Fibroblast of villous mesenchyme (primary cell): ENCODE results near the gene XRCC5. TPM values are rescaled to one million over a fixed set of nuclear protein-coding genes. Genes with fewer than 3 reads are reported as not detected.
A peak's percentile ranks its signal among the peaks of the same experiment; 100 is the strongest.

Experiments
- DNase-seq: peaks from one replicate; pipeline ENCODE4 v3.0.0-alpha.2; 2010; ENCODE audit warnings: low read depth
- H3K4me3 ChIP-seq: 2 replicates; pipeline ENCODE4 v1.5.1; 2011; ENCODE audit warnings: low read depth, mild to moderate bottlenecking, low read length
- CTCF ChIP-seq: IDR thresholded peaks from 2 replicates; pipeline ENCODE4 v1.5.1; 2012; ENCODE audit warnings: low read depth, mild to moderate bottlenecking, low read length; ENCODE audit not compliant: insufficient read depth
- total RNA-seq: library from RNA; depleted of rRNA; stranded (reverse); fragments of >200 nt; gene quantifications from 2 replicates; pipeline ENCODE4 v1.2.3, GENCODE V29; 2012

The XRCC5 gene
- total RNA-seq, 1 donor, result 278 TPM

GRCh38 chr2:216181351-216181750 is 72.2 kb downstream of the XRCC5 start:
- peak; percentile 54 for DNase-seq
- H3K4me3 ChIP-seq, result no peak overlapping the region
- TF ChIP-seq CTCF, result no peak

GRCh38 chr2:216181953-216182461 is 72.9 kb downstream of the XRCC5 start:
- H3K4me3 ChIP-seq, result no peak overlapping the region
- DNase-seq, result no peak
- TF ChIP-seq CTCF, result no peak

- DNase-seq, result no peak
- TF ChIP-seq CTCF, result no peak
- H3K4me3 ChIP-seq, result no peak overlapping the region
These were observed 74.3 kb downstream of the XRCC5 start for GRCh38 chr2:216183462-216183861.

GRCh38 chr2:216188559-216188850 is 79.4 kb downstream of the XRCC5 start:
- no peak for DNase-seq
- H3K4me3 ChIP-seq, result no peak overlapping the region
- TF ChIP-seq CTCF, result no peak

GRCh38 chr2:216188956-216189355 is 79.8 kb downstream of the XRCC5 start:
- H3K4me3 ChIP-seq, result no peak overlapping the region
- peak; percentile 66 for DNase-seq
- no peak for TF ChIP-seq CTCF

- DNase-seq, result peak; percentile 17
These were observed 80.3 kb downstream of the XRCC5 start for GRCh38 chr2:216189410-216189809.

More at GRCh38 chr2:216189410-216189809, 80.3 kb downstream of the XRCC5 start:
- H3K4me3 ChIP-seq, result no peak overlapping the region
- TF ChIP-seq CTCF, result no peak
